ENCODE results near the gene OSBPL5.
"Not testable (repeated sequence)": the region's sequence is repeated elsewhere in the genome, so short reads cannot be mapped to it uniquely, and the experiment has no call there.

OSBPL5 gene

DNA sequence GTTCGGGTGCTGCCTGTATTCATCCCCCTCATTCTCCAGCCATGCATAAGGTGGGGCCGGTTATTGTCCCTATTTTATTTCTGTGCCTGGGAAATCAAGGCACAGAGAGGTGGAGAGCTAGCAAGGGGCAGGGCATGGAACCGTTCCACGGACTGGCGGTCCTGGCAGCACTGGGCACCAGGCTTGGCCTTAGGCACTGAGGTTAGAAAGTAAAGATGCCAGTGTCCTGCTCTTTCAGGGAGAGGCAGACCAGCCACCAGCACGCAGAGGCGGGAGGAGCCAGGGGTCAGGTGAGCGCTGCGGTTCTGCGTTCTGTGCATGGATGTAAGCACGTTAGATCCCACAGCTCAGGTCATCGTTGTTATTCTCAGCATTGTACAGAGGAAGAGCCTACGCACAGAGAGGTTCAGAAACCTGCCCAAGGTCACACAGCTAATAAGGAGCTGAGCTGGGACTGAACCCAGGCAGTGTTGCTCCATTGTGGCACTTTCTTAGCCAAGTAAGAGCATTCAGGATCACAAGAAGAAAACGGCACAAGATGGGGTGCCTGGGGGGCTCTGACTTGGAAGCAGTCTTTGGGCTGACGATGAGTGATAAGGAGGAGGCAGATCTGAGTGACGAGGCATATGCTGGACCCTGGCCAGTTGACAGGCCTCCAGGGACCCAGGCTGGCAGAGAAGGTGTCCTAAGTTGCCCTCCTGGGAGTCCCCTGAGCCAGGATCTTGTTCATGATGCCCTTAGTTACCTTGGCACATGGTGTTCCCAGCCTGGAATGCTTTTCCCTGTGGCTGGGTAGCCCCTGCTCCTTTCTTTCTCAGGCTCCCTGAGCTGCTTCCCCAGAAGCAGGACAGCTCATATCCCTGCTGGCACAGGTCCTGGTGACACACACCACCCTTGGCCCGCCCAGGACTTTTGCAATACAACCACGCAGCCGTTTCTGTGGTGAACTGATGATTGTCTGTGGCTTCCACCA lies 41.1 kb downstream of the OSBPL5 start:
- in situ Hi-C loops (cut with MboI; ENCODE audit: low sequenced_read_pairs): no loop called here

DNA sequence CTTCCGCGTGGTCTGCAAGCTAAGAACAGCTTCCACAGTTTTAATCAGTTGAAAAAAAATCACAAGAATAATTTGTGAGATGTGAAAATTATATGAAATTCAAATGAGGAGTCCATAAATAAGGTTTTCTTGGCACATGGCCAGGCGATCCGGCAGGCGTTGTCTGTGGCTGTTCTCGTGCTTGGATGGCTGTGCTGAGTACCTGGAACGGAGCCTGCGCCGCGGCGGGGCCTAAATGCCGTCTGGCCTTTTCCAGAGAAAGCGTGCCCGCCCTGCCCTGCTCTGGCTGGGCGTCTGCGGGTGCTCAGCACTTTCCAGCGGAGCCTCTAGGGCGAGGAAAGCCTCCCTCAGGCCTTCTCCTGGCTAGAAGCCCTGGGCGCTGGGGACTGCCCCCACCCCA lies 41.8 kb downstream of the OSBPL5 start:
- in situ Hi-C loops (cut with MboI; ENCODE audit: low sequenced_read_pairs): no loop called here

DNA sequence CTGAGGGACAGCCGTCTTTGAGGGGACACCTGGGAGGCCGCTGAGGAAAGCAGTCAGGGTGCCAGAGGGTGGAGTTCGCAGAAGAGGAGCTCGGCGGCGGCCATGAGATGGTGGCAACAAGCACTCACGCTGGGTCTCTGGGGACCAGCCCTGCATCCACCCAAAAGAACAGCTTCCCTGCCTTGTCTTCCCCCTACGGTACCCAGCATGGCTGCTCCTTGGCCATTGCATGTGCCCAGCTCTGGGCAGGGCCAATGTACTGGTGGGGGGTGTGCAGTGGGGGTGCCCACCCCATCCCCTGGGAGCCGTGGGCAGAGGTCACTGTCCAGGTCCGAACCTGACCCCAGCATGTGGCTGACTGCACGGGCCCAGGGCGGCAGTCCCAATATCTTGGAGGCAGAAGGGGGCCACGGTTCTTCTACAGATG lies 42.3 kb downstream of the OSBPL5 start:
- in situ Hi-C loops (cut with MboI; ENCODE audit: low sequenced_read_pairs): no loop called here

DNA sequence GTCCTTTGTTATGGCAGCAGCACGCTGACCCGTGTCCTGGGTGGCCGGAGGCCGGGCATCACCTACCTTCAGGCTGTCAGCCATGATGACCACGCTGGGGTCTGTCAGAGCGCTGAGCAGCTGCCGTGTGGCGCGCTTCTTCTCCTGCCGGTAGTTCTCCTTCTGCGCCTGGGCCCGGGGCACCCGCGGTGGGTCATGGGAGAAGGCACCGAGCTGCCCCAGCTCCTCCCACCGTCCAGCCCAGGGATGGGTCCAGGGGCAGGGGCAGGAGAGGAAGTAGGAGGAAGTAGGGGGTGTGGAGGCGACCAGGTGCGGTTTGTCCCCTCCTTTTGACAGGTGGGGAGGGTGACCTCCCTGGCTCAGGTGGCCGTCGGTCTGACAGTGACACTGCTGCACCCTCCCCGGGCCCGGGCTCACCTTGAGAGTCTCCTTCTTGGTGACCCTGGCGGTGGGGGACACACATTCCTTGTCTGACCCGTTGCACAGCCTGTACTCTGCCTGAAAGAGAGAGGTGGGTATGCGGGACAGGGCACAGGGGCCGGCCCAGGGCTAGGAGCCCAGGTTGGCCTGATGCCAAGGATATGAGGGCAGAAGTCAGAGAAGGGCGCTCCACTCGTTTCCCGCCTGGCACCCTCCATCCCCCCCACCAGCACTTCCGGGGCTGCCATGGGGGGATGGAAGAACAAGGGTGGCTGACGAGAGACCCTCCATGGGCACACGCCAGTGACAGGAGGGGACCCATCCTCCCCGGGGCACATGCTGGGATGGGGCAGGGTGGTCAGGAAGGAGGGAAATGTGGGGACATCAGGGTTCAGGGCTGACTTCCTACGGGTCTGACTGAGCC lies 43.0 kb downstream of the OSBPL5 start:
- in situ Hi-C loops (cut with MboI; ENCODE audit: low sequenced_read_pairs): no loop called here

DNA sequence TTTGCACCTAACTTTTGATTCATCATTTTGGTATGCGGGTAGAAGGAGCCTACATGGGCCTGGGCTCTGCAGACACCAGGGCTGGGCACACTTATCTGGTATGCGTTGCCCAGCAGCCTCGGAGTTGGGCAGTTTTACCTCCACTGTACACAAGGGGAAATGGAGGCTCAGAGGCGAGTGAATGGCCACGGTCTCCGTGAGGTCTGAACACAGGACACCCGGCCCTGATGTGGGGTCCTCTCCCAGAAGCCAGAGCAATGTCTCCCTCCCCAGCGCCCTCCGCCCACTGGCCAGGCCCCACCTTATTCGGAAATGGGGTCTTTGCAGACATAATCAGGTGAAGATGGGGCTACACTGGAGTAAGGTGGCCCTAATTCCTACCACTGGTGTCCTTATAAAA lies 43.7 kb downstream of the OSBPL5 start:
- in situ Hi-C loops (cut with MboI; ENCODE audit: low sequenced_read_pairs): no loop called here

DNA sequence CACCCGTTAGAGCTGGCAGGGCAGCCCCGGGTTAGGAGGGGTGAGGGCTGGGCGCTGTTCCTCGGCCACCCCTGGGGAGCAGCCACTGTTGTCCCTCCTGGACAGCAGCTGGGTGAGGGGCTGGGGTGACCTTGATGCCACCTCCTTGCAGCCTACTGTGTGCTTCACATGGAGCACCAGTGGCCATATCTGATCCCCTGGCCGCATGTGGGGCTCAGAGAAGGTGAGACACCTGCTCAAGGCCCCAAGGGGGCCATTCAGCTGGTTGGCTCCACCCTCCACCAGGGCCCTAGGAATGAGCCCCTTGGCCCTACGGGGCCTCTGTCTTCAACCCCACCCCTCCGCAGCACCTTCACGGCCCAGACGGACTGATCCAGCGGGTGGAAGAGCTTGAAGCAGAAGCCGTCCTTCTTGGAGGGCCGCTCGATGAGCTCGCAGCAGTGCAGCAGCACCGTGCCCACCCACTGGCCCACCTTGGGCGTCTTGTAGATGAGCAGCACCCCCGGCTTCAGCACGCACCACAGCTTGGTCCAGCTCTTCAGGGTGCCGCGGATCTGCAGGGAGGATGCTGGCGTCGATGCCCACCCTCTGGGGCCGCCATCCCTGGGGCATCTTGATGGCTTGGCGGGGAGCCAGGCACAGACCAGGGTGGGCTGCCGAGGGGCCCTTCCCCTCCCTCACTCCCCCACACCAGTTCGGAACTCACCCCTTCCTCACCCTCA lies 44.9 kb downstream of the OSBPL5 start:
- in situ Hi-C loops (cut with MboI; ENCODE audit: low sequenced_read_pairs): no loop called here

DNA sequence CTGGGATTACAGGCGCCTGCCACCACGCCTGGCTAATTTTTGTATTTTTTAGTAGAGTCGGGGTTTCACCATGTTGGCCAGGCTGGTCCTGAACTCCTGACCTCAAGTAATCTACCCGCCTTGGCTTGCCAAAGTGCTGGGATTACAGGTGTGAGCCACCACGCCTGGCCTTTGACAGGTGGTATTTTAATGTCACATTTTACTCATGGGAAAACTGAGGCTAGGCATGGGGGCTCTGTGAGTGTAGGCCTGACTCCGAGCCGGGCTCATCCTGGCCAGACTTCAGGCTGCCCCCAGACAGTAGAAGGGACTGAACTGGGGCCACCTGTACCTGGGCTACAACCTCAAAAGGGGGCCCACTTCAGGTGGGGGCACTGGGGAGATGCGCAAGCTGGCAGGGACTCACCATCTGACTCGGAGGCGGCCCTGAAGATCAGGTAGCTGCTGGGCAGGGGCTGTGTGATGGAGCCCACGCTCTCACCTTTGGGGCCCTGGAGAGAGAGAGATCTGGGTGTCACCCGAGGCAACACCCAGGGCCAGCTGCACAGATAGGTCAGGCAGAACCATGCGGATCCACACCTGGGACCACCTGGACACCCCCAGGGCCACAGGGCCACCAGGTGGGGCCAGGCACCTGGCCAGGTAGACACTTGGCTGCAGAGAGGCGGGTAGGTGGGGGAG lies 45.8 kb downstream of the OSBPL5 start:
- in situ Hi-C loops (cut with MboI; ENCODE audit: low sequenced_read_pairs): no loop called here

DNA sequence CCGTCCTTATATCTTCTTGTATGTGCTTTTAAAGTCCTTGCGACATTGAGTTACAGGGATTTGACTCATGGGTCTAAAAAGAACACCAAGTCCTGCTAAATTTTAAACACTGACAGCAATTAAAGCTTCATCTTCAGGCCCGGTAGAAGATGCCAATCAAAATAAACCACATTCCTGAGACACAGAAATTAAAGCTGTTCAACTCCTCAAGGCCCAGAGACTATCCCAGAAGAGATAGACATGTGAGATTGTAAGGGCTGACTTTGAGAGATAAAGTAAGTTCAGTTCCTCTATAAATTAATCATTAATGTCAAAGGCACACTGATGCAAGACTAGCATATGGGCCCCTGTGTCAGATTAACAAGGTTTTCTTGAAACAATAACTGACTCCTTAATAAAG lies 49.8 kb downstream of the OSBPL5 start:
- in situ Hi-C loops (cut with MboI; ENCODE audit: low sequenced_read_pairs): no loop called here

DNA sequence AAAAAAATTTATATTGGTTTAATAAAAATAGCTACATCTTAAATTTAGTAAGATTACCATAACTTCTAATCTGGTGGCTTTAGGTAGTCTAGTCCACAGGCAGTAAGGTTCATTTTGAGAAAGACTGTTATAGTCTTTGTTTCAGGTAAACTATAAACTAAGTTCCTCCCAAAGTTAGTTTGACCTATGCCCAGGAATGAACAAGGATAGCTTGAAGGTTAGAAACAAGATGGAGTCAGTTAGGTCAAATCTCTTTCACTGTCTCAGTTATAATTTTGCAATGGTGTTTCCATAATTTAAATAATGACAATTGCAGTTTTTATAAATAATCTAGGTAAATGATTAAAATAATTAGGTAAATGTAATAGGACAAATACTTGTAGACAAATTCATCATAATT lies 51.4 kb downstream of the OSBPL5 start:
- in situ Hi-C loops (cut with MboI; ENCODE audit: low sequenced_read_pairs): not testable (repeated sequence)

DNA sequence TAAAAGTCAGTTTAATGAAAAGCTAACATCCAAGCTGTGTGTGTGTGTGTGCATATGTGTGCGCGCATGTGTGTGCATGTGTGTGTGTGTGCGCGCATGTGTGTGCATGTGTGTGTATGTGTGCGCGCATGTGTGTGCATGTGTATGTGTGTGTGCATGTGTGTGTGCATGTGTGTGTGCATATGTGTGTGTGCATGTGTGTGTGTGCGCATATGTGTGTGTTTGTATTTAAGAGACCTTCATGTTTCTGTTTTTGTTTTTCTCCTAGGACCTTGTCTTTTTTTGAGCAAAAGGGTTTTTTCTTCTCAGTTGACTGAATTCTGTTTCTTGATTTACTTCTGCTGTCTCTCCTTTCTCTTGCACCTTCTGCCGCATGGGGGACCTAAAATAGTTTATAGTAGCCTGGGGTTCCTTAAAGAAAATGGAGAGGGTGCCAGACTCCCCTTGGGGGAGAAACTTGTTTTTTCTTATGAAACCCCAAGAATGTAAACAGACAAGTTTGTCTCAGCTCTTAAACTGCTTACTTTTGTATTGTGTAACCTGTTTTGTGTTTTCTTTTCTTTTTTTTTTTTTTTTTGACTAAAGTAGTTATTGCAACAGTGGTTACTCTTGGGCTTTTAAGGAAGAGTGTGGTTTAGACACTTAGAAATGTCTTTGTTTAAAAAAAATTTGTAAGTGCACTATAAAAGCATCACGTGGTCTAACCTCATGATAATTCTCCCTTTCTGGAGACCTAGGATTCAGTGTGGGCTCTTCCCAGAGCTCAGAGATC lies 53.0 kb downstream of the OSBPL5 start:
- in situ Hi-C loops (cut with MboI; ENCODE audit: low sequenced_read_pairs): no loop called here

DNA sequence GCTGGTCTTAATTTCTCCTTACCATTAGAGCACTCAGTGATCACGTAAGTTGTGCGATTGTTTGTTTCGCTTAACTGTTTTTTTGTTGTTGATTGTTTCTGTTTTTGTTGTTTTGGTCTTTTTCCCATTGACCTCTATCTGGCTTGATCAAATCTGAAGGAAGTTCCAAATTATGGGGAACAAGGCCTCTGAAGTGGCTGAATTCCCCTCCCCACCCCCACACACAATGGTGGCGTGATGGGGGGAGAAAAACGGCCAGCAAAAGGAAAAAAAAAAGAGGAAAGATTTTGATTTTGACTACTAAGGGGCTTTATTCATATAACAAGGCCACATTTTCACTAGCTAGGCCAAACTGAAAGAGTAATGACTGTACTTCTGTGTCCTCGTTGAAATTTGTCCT lies 53.6 kb downstream of the OSBPL5 start:
- in situ Hi-C loops (cut with MboI; ENCODE audit: low sequenced_read_pairs): no loop called here

DNA sequence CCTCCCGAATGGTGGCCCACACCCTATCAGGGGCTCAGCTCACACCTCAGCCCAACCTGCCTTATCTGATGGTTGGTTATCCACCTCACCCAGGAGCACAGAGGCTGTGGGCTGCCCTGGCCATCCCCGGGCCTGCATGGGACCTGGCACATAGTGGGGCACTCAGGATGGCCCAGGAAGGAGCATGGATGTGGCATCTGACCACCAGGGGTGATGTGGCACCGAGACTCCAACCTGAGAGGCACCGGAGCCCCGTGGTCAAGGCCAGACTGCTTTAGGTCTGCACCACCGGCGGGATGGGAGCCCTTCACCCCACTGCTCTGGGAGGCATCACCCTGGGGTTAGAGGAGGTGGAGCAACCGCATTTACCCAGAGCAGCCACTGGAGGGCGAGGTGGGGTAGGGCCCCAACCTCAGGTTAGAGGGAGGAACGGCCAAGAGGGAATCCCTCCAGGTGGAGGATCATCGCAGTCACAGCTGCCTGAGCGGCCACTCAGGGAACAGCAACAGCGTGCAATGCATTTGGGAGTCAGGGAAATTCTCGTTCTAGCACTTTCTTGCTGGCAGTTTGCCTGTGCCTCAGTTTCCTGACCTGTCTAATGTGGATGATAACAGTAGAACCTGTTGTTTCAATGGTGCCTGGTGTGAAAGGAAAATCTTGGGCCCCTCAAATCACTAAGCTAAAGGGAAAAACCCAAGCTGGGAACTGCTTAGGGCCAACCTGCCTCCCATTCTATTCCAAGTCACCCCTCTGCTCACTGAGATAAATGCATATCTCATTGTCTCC lies 55.0 kb downstream of the OSBPL5 start:
- in situ Hi-C loops (cut with MboI; ENCODE audit: low sequenced_read_pairs): no loop called here

DNA sequence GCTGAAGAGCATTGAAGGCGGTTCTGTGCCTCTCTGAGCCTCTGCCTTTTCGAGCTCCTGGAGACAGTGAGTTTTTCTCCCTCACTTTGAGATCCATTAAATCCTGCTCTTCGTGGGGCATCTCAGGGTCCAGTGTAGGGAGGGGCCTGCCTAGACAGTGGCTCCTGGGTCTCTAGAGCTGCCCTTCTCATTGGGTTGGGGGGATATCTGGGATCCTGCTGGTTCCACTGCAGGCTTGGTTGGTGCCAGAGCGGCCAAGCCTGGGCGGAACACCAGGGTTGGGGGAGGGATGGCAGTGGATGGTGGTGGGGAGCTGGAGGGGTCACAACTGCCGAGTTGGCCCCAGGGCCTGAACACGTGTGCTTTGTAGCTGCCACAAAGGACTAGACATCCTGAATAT lies 55.7 kb downstream of the OSBPL5 start:
- in situ Hi-C loops (cut with MboI; ENCODE audit: low sequenced_read_pairs): no loop called here

DNA sequence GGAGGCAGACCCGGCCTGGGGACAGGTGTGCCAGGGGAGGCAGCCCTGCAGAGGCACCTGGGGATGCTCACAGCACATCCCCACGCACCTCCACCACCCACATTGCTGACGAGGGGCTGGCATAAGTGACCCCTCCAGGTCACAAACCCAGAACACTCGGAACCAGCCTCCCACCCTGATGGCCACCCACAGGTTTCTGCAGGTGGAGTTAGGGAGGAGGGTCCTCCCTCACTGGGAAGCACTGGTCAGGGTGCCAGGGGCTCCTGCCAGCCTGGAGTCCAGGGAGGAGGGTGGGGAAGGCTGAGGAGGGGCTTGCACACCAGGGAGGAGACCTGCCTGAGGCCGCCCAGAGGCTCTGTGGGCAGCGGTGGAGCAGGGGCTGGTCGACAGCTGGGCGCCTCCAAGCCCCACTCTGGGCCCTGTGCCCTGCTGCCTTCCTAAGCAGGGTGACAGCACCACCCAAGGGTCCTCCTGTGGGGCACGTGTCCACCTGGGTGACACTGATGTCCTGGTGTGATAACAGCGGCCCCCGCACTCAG lies 56.9 kb downstream of the OSBPL5 start:
- in situ Hi-C loops (cut with MboI; ENCODE audit: low sequenced_read_pairs): no loop called here

DNA sequence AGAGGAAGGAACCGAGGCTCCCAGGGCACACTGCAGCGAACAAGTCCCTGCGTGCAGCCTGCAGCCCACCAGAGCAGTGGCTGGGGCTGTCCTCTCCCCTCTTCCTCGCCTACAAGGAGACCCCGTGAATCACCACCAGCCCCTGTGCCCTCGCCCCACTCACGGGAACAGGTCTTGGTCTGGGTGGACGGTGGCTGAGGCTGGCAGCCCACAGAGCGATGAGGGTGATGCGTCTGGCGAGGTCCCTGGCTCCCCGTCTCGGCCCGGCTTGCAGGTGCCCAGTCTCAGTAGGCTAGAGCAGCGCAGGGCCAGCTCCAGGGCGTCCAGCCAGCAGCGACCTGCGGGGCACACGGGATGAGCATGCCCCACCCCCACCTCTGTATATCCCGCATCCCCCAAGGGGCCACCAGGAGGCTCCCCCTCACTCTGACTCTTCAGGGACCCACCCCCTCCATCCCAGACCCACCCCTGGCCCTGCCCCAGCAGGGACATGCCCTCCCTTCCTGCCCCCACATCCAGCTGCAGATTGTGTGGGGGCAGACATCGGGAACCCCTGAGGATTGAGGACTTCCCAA lies 57.4 kb downstream of the OSBPL5 start:
- in situ Hi-C loops (cut with MboI; ENCODE audit: low sequenced_read_pairs): no loop called here

DNA sequence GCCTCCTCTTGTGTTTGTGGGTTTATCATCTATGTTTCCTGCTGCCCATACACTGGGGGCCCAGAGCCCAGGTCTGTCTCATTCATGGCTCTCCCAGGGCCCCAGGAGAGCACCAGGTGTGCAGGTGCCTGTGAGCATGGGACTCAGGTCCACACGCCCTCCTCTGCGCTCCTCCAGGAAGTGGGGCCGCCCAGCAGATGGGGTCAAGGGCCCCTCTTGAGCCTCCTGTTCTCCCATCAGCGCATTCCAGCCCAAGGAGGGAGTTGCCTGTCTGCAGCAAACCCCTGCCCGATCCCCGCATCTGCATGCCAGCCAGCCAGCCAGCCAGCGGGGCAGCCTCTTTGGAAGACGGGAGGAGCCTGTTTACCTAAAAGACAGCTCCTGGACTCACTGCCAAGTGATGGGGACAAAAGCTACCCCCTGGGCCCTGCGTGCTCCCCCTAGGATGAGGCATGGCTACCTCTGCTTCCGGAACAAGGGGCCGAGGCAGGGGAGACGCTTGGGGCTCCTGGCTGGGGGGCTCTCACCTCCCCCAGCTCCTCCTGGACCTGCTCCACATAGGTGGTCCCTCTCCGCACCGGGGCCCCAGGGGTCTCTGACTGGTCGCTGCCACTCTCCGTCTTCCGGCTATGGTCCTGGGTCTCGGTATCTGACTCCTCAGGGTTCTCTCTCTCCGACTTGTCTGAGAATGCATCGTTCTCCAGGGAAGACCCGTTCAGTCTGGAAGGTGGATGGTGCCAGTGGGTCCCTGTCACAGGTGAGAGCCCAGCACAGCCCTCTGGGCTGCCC lies 58.2 kb downstream of the OSBPL5 start:
- in situ Hi-C loops (cut with MboI; ENCODE audit: low sequenced_read_pairs): no loop called here

DNA sequence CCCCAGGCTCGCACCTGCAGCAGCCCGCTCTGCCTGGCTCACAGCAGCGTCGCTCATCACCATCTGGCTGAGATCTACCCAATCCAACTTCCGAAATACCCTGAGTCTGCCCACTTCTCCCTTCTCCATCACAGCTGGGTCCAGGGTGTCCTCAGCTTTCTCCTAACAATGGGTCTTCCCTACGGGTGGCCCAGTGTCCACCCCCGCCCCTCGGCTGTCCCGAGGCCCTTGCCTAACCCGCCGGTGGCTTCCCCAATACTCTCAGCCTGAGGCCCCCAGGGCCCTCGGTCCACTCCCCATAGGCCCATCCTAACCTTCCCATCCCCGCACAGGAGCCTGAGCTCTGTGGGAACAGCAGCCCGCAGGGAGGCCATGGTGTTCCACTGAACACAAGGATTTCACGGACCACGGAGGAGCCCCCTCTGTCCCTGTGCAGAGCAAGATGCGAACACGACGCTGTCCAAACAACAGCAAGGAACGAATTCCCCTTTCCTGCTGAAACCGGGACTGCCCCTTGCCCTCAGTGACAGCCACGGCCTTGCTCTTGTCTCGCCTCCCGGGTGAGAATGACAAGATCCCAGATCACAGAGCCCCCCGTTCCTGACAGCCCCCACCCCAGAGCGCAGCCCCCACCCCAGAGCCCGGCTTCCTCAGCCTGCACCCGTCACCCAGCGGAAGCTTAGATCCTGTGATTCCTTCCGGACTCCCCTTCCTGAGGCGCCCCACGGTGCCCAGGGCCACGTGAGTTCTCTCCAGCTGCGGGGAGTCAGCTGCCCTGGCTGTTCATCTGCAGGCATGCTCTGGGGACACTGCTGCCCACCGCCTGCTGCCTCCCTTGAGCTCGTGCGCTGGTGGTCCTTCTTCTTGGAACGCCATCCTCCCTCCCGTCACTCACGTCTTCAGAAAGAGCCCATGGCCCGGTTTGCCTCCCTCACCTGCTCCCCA lies 59.0 kb downstream of the OSBPL5 start:
- in situ Hi-C loops (cut with MboI; ENCODE audit: low sequenced_read_pairs): no loop called here
